OCI-LY1 (cell line): ENCODE measurements around the gene CYB5R2.

ENCODE experiments used
- H2AFZ ChIP-seq: fragments of 200-600 bp; sonication (generic), shearing (Covaris generic); 2 replicates; pipeline ENCODE4 v1.6.0; 2014; ENCODE audit warnings: antibody characterized with exemption, mild to moderate bottlenecking, low read length
- H3F3A ChIP-seq: fragments of 200-600 bp; sonication (generic), shearing (Covaris generic); 2 replicates; pipeline ENCODE4 v1.6.0; 2014; ENCODE audit warnings: mild to moderate bottlenecking, antibody characterized with exemption, low read length, moderate library complexity; ENCODE audit not compliant: insufficient read depth
- H3K27ac ChIP-seq: fragments of 200-600 bp; sonication (generic); 2 replicates; pipeline ENCODE4 v1.5.1; 2014; ENCODE audit warnings: low read length, mixed run types, mild to moderate bottlenecking, low read depth; ENCODE audit not compliant: poor library complexity, severe bottlenecking
- H3K27me3 ChIP-seq: fragments of 200-600 bp; sonication (generic); 2 replicates; pipeline ENCODE4 v1.6.0; 2014; ENCODE audit warnings: antibody characterized with exemption, mild to moderate bottlenecking, low read length, moderate library complexity; ENCODE audit not compliant: insufficient read depth
- H3K36me3 ChIP-seq: fragments of 200-600 bp; sonication (generic); 2 replicates; pipeline ENCODE4 v1.6.1; 2014; ENCODE audit warnings: mild to moderate bottlenecking, antibody characterized with exemption, low read length, moderate library complexity, mixed read lengths; ENCODE audit not compliant: insufficient read depth
- H3K4me1 ChIP-seq: fragments of 200-600 bp; sonication (generic); 2 replicates; pipeline ENCODE4 v1.5.1; 2014; ENCODE audit warnings: mild to moderate bottlenecking, low read length, moderate library complexity; ENCODE audit not compliant: insufficient read depth, severe bottlenecking
- H3K4me2 ChIP-seq: fragments of 200-600 bp; sonication (generic), shearing (Covaris generic); 2 replicates; pipeline ENCODE4 v1.6.1; 2014; ENCODE audit warnings: low read length
- H3K4me3 ChIP-seq: fragments of 200-600 bp; sonication (generic); 2 replicates; pipeline ENCODE4 v1.5.1; 2014; ENCODE audit warnings: low read length, low read depth, mild to moderate bottlenecking, mixed read lengths; ENCODE audit not compliant: poor library complexity, severe bottlenecking
- H3K79me2 ChIP-seq: fragments of 200-600 bp; shearing (Covaris generic); 2 replicates; pipeline ENCODE4 v1.6.1; 2016; ENCODE audit warnings: mixed run types, low read length, mixed read lengths; ENCODE audit not compliant: insufficient read depth
- H3K9ac ChIP-seq: fragments of 200-600 bp; sonication (generic), shearing (Covaris generic); 2 replicates; pipeline ENCODE4 v1.6.1; 2014; ENCODE audit warnings: mild to moderate bottlenecking, low read length, mixed read lengths
- H3K9me2 ChIP-seq: fragments of 200-600 bp; sonication (generic), shearing (Covaris generic); 2 replicates; pipeline ENCODE4 v1.6.1; 2014; ENCODE audit warnings: low read depth, mild to moderate bottlenecking, low read length, mixed read lengths
- H3K9me3 ChIP-seq: fragments of 200-600 bp; shearing (Covaris generic); 2 replicates; pipeline ENCODE4 v1.6.1; 2014; ENCODE audit warnings: low read length, mixed read lengths
- H4K20me1 ChIP-seq: fragments of 200-600 bp; sonication (generic), shearing (Covaris generic); 2 replicates; pipeline ENCODE4 v1.6.0; 2016; ENCODE audit warnings: mild to moderate bottlenecking, low read length; ENCODE audit not compliant: insufficient read depth
- EZH2 ChIP-seq: fragments of 200-600 bp; sonication (generic), shearing (Covaris generic); IDR thresholded peaks from 2 replicates; pipeline ENCODE4 v1.8.0; 2017; ENCODE audit warnings: borderline replicate concordance, mixed run types, mild to moderate bottlenecking, antibody characterized with exemption, low read length, moderate library complexity, mixed read lengths
- TF ChIP-seq, protein P1 (sequence below): fragments of 200-600 bp; sonication (generic), shearing (Covaris generic); IDR thresholded peaks from 2 replicates; pipeline ENCODE4 v1.5.1; 2017; ENCODE audit warnings: mild to moderate bottlenecking, antibody characterized with exemption, low read length, moderate library complexity, mixed read lengths

The CYB5R2 gene

GRCh38 chr11:7657306-7658025 lies 15.8 kb downstream of the CYB5R2 start:
- TF ChIP-seq, protein P1, sequence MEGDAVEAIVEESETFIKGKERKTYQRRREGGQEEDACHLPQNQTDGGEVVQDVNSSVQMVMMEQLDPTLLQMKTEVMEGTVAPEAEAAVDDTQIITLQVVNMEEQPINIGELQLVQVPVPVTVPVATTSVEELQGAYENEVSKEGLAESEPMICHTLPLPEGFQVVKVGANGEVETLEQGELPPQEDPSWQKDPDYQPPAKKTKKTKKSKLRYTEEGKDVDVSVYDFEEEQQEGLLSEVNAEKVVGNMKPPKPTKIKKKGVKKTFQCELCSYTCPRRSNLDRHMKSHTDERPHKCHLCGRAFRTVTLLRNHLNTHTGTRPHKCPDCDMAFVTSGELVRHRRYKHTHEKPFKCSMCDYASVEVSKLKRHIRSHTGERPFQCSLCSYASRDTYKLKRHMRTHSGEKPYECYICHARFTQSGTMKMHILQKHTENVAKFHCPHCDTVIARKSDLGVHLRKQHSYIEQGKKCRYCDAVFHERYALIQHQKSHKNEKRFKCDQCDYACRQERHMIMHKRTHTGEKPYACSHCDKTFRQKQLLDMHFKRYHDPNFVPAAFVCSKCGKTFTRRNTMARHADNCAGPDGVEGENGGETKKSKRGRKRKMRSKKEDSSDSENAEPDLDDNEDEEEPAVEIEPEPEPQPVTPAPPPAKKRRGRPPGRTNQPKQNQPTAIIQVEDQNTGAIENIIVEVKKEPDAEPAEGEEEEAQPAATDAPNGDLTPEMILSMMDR = peak; percentile 59
- TF ChIP-seq EZH2 = no peak
- no peak overlapping the region for H3K27ac ChIP-seq
- no peak overlapping the region for H3K4me2 ChIP-seq
- no peaks in the 10 kb centered on the region for H3K9me2 ChIP-seq
- peaks cover 26% of the 10 kb centered on the region for H3K36me3 ChIP-seq
- H3K4me3 ChIP-seq = no peak overlapping the region
- H4K20me1 ChIP-seq = no peaks in the 10 kb centered on the region
- H3K79me2 ChIP-seq = no peaks in the 10 kb centered on the region
- no peak overlapping the region for H3K9ac ChIP-seq
- H3K9me3 ChIP-seq = no peaks in the 10 kb centered on the region
- no peaks in the 10 kb centered on the region for H3K4me1 ChIP-seq
- H3F3A ChIP-seq = no peaks in the 10 kb centered on the region
- no peak overlapping the region for H2AFZ ChIP-seq
- no peaks in the 10 kb centered on the region for H3K27me3 ChIP-seq

- Histone ChIP-seq H2AFZ (no peak overlapping the region), H3K9ac (no peak overlapping the region), H3K9me2 (no peaks in the 10 kb centered on the region), H3K79me2 (no peaks in the 10 kb centered on the region), H3K27ac (no peak overlapping the region), H3K36me3 (peaks cover 32% of the 10 kb centered on the region), H3K4me3 (no peak overlapping the region), H3K4me2 (no peak overlapping the region), H3K9me3 (no peaks in the 10 kb centered on the region), H3F3A (no peaks in the 10 kb centered on the region), H3K27me3 (no peaks in the 10 kb centered on the region), H4K20me1 (no peaks in the 10 kb centered on the region), H3K4me1 (no peaks in the 10 kb centered on the region)
- no peak for TF ChIP-seq EZH2
- TF ChIP-seq, protein P1 = no peak
Observed at GRCh38 chr11:7656704-7657103, 16.6 kb downstream of the CYB5R2 start.

DNA sequence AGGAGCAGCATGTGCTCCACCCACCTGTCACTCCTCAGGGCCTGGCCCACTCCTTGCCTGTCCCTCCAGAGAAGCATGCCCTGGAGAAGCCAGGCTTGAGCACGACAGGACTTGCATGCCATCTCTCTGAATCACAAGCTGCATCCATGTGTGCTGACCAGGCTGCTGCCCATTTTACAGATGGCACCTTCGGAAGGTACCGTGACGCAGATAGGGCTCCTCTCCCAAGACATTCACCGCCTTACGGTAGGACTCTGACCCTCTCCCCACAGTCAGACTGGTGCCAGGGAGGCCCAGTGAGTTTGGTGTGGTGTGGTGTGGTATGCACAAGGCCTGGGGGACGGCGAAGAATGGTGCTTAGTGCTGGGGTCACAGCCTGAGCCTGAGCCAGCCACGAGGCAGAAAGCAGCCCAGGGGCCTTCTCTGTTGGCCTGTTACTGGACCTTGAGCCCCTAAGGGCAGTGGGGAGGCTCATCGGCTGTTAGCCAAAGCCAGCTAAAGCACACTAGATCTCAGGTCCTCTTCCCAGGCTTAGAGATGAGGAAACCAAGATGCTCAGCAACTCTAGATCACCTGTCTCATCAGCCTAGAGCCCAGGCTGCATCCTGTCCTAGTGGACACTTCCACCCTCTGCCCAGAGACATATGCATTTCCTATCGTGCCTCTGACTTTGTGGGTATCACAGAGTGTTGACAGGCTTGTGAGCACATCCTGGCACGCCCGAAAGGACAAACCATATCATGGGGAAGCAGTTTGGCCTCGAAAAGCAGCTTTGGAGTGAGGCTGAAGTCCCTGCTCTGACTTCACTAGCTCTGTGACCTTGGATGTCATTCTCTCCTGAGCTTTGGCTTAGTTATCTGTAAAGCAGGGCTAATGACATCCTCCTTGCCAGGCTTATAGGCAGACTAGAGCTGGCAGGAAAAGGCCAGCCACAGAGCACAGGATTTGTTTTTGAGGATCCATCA lies 17.8 kb downstream of the CYB5R2 start:
- H3K4me2 ChIP-seq = no peak overlapping the region
- no peak overlapping the region for H3K4me3 ChIP-seq
- no peaks in the 10 kb centered on the region for H3K27me3 ChIP-seq
- peaks cover 44% of the 10 kb centered on the region for H3K36me3 ChIP-seq
- H3K4me1 ChIP-seq = no peaks in the 10 kb centered on the region
- H3K9me3 ChIP-seq = no peaks in the 10 kb centered on the region
- no peak overlapping the region for H3K27ac ChIP-seq
- H4K20me1 ChIP-seq = no peaks in the 10 kb centered on the region
- no peak overlapping the region for H2AFZ ChIP-seq
- no peaks in the 10 kb centered on the region for H3K9me2 ChIP-seq
- no peaks in the 10 kb centered on the region for H3F3A ChIP-seq
- H3K9ac ChIP-seq = no peak overlapping the region
- H3K79me2 ChIP-seq = no peaks in the 10 kb centered on the region
- TF ChIP-seq, protein P1 = no peak
- no peak for TF ChIP-seq EZH2
